PFSK-1 (cell line): ENCODE data around the gene P4HTM.

Experiments used
- FOXP2 ChIP-seq: optimal IDR thresholded peaks from 2 replicates; pipeline ENCODE3; 2011; ENCODE audit warnings: borderline replicate concordance, control low read depth, inconsistent platforms; ENCODE audit not compliant: insufficient read depth; ENCODE audit errors: extremely low read length, extremely low read depth
- POLR2AphosphoS5 ChIP-seq: IDR thresholded peaks from 2 replicates; pipeline ENCODE4 v1.6.1; 2012; ENCODE audit warnings: low read depth, mild to moderate bottlenecking, control low read depth, low read length, moderate library complexity
- SIN3A ChIP-seq: IDR thresholded peaks from 2 replicates; pipeline ENCODE4 v1.6.1; 2012; ENCODE audit warnings: mild to moderate bottlenecking, low read length, moderate library complexity, borderline replicate concordance; ENCODE audit not compliant: insufficient read depth
- TAF1 ChIP-seq: IDR thresholded peaks from 2 replicates; pipeline ENCODE4 v1.6.1; 2012; ENCODE audit warnings: low read length, control low read depth, borderline replicate concordance; ENCODE audit not compliant: insufficient read depth
- TF ChIP-seq, protein P1 (sequence below), 2 experiments: IDR thresholded peaks; 2 replicates each; pipeline versions ENCODE4 v1.6.1 to v1.8.0; 2011 to 2012; ENCODE audit warnings: low read depth in 2 of 2, low read length in 2 of 2, control low read depth in 1 of 2, inconsistent platforms in 1 of 2, mild to moderate bottlenecking in 1 of 2, moderate library complexity in 1 of 2; ENCODE audit not compliant: insufficient read depth in 1 of 2

Gene P4HTM

DNA sequence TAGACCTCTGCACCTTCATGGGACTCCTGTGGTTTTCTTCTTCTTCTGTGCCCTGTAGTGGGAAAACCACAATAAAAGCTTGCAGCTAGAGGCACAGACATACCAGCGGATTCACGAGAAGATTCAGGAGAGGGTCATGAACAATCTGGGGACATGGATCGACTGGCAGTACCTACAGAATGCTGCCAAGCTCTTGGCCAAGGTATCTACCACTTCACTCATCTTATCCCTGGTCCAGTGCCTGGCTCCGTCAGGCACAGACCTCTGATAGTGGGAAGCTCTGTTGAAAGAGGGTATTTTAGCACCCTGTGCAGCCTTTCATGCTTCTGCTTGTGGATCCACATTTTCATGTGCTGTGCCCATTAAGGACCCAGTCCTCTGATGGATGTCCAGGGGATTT, 9.7 kb upstream of the P4HTM start:
- no peak for TF ChIP-seq FOXP2
- no peak for TF ChIP-seq SIN3A
- TF ChIP-seq, protein P1, sequence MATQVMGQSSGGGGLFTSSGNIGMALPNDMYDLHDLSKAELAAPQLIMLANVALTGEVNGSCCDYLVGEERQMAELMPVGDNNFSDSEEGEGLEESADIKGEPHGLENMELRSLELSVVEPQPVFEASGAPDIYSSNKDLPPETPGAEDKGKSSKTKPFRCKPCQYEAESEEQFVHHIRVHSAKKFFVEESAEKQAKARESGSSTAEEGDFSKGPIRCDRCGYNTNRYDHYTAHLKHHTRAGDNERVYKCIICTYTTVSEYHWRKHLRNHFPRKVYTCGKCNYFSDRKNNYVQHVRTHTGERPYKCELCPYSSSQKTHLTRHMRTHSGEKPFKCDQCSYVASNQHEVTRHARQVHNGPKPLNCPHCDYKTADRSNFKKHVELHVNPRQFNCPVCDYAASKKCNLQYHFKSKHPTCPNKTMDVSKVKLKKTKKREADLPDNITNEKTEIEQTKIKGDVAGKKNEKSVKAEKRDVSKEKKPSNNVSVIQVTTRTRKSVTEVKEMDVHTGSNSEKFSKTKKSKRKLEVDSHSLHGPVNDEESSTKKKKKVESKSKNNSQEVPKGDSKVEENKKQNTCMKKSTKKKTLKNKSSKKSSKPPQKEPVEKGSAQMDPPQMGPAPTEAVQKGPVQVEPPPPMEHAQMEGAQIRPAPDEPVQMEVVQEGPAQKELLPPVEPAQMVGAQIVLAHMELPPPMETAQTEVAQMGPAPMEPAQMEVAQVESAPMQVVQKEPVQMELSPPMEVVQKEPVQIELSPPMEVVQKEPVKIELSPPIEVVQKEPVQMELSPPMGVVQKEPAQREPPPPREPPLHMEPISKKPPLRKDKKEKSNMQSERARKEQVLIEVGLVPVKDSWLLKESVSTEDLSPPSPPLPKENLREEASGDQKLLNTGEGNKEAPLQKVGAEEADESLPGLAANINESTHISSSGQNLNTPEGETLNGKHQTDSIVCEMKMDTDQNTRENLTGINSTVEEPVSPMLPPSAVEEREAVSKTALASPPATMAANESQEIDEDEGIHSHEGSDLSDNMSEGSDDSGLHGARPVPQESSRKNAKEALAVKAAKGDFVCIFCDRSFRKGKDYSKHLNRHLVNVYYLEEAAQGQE (IDR thresholded peaks at IDR 0.05; ENCODE audit: insufficient read depth in 1 of 2, low read depth in 2 of 2, low read length in 2 of 2): no peak
- no peak for TF ChIP-seq TAF1
- no peak for TF ChIP-seq POLR2AphosphoS5

DNA sequence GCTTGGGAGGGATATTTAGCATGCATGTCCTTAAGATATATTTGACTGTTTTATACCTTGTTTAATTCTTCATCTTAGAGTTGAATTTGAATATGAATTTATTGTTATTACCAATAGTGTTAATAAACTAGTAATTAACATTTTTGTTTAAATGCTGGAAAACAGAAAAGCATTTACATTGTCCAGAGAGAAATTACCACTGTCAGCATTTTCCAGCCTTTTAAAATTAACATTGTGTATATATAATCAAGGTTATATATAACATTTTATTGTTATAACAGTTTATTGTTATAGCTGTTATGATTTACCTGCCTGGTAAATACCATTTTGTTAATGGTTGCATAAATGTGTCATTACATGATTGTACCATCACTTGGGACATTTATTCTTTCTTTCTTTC, 8.0 kb upstream of the P4HTM start:
- TF ChIP-seq TAF1: no peak

DNA sequence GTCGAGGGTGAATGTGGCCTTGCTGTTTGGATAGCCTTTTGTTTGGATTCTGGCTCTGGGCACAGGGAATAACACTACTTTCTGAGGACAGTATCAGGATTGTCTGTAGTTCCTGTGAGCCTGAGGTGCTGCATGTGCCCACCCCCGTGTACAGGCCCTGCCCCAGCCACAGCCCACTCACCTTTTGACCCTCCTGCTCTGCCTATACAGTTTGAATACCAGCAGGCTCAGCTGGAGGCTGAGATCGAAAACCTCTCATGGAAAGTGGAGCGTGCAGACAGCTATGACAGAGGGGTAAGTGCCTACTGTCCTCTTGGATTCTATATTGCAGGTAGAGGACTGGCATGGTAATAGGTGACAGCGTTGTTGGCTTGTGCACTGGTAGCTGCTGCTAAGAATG, 7.4 kb upstream of the P4HTM start:
- TF ChIP-seq, protein P1 (IDR thresholded peaks at IDR 0.05; ENCODE audit: insufficient read depth in 1 of 2, low read depth in 2 of 2, low read length in 2 of 2): no peak
- TF ChIP-seq TAF1: no peak
- TF ChIP-seq SIN3A: no peak
- no peak for TF ChIP-seq POLR2AphosphoS5
- no peak for TF ChIP-seq FOXP2

DNA sequence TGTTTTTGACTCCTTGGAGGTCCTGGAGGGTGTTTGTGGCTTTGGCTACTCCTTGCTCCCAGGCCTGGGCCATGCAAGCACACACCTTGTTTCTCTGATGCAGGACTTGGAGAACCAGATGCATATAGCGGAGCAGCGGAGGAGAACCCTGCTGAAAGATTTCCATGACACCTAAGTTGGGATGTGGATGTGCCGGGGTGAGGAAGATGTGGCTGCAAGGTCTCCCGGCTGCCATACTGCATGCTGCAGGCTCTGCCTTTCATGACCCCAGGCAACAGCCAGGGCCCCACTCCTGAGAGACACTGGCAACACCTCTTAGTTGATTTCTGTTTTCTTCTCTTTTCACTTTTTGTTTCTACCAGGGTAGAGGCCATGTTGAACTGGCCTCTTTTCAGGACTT, 6.9 kb upstream of the P4HTM start:
- TF ChIP-seq SIN3A (no peak), FOXP2 (no peak), TAF1 (no peak), POLR2AphosphoS5 (no peak)
- TF ChIP-seq, protein P1 (IDR thresholded peaks at IDR 0.05; ENCODE audit: insufficient read depth in 1 of 2, low read depth in 2 of 2, low read length in 2 of 2): no peak

DNA sequence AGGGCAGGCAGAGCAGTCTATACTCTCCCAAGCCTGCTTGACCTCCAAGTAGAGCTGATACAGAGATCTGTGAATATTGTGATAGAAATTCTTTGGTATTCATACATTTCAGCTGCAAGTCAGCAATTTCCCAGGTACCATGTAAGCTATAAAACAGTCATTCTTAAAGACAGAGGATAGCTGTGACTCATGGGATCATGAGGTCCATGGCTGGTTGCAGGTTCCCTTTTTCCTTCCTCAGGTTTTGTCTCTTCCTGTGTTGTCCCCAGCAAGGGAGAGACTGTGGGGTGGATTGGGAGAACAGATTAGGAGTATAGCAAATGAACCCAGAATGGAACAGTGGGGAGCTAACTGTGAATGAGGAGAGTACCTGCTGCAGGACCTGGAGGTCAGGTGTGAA, 5.4 kb upstream of the P4HTM start:
- TF ChIP-seq SIN3A (no peak), TAF1 (no peak)
- TF ChIP-seq, protein P1 (IDR thresholded peaks at IDR 0.05; ENCODE audit: insufficient read depth in 1 of 2, low read depth in 2 of 2, low read length in 2 of 2): no peak
